GM19023 (cell line): Measurements from ENCODE around the gene COL3A1.

Source experiments
- ATAC-seq: cut with Tn5 transposase; IDR thresholded peaks from one replicate; pipeline ENCODE4 v1.9.1; 2021; ENCODE audit warnings: mild to moderate bottlenecking, moderate library complexity; ENCODE audit not compliant: unreplicated experiment

Gene COL3A1

GRCh38 chr2:188974164-188974563 is at the start of gene COL3A1:
Gene COL3A1 (plus strand): TSS chr2:188974373. CDS start chr2:188974490, 117 bp downstream.
- ATAC-seq, result no peak

DNA sequence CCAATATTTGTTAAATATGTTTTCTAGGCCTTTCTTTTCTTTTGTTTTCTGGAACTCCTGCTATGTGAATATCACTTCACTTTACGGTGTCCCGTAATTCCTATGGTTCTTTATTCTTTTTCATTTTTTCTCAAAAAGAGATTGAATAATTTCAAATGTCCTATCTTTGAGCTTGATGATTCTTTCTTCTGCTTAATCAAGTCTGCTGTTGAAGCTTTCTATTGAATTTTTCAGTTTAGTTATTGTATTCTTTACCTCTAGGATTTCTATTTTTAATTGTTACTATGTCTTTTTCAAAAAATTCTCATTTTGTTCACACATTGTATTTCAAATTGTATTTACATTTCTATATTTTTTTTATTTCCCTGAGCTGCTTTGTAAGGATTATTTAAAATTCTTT is 45.5 kb upstream of the COL3A1 start:
- ATAC-seq, result no peak

DNA sequence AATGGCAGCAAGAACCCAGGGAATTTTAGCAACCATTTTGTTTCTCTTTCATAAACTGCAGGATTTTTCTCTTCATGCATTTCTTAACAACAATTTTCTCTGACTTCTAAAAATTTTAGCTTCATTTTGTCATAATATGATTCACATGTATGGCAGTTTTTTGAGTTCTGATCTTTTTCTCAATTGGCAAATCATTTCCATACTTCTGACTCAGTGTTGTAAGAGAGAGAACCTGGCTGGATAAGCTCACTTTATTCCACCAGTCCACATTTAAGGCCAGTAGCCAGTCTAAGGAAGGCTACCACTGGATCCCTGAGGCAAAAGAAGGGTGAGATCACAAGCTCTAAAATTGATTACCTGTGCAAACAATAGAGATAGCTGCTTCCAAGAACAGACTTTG is 42.8 kb upstream of the COL3A1 start:
- ATAC-seq, result no peak

DNA sequence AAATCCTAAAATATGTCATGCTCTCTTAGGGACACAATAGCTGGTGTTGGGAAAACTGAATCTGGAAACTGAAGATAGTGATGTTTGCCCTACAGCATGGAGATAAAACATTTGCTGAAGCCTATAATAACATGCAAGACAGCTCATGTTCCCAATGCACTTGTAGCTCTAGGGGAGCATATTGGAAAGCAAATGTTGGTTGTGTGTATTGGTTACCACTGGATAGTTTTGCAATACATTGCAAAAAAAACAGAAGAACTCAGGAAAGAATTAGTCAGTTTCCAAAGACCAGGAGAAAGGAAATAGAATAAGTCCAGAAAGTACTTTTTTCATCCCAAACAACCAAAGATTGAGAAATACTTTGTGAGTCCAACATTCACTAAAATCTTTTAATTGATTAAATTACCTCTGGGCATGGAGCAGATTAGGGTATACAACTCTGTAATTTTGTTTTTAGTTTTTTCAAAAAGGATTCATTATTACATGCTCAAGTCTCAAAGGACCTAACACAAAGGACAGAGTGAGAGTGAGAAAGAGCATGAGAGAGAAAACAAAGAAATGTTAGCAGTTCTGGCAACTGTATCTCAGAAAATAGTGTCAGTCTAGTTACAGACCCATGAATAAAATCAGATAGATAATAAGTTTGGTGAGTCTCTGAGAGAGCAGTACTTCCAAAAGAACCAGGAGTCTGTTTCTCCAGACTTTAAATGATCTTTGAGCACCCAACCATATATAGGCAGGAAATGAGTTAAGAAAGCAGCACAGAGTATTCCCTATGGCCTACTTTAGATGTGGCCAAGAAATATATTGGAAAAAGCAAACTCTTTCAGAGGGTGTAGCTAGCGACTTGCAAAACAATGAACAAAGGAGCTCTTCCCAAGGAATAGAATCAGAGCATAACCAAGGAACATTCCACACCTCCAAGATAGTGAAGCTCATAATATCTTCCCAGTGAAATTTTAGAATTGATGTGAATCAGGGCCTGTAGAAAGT is 36.6 kb upstream of the COL3A1 start:
- ATAC-seq, result no peak

DNA sequence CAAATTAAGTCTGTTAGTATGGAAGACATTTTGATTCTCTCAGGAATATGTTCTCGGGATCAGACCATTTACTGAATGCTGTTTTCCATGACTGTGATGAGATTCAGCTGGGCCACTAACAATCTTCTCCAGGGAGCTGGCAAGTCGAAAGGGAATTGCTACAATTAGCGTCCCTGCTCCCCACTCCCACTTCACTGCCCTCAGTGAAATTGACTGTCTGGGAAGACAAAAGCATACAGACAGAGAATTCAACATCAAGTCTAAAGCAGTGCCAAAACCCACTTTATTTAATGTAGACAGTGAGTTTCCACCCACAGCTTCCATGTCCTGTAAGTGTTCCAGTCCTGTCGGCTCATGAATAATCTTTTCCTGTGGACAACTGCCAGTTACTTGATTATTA is 34.0 kb upstream of the COL3A1 start:
- ATAC-seq, result no peak

DNA sequence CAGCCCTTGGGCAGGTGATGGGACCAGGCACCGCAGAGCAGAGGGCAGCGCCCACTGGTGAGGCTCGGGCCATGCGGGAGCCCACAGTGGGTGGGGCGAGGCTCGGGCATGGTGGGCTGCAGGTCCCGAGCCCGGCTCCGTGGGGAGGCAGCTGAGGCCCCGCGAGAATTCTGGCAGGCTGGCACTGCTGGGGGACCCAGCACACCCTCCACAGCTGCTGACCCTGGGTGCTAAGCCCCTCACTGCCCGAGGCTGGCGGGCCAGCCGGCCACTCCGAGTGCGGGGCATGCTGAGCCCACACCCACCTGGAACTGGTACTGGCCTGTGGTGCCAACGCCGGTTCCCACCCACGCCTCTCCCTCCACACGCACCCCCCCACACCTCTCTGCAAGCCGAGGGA is 29.7 kb upstream of the COL3A1 start:
- no peak for ATAC-seq

GRCh38 chr2:188949046-188949818 is 24.9 kb upstream of the COL3A1 start:
- no peak for ATAC-seq

GRCh38 chr2:188952901-188953300 is 21.3 kb upstream of the COL3A1 start:
- no peak for ATAC-seq

DNA sequence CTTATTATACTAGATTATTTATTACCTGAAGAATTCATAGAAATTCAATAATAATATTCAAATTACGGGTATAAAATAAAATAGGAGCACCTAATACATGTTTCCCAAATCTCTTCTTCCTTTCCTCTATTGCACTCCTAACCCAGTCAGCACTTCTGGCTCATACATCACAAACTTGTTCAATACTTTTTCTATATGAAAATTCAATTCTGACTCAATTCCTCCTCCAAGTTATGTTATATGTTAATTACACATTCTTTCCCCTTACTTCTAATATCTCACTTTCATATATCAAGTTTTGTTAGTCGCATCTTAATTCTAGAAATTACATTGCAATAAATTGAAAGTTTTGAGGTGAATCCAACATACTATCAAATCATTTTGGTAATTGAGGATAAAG is 17.9 kb upstream of the COL3A1 start:
- ATAC-seq, result no peak

DNA sequence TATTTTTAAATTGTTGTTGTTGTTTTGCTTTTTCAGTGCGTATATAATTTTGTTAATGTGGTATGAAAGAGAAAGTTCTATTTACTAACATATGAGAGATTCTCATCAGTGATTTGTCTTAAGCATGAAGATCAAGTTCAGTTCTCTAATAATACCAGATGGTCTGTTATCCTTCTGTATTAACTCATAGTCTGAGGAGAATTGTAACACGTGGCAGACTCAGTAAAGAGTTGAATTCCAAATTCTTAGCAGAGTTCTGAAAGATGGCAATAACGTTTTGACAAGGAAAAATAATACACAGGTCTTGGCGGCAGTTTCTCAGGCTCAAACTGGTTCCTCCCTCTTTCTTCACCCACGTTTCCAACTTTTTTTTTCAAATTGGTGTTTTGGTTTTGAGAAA is 17.2 kb upstream of the COL3A1 start:
- ATAC-seq, result no peak

DNA sequence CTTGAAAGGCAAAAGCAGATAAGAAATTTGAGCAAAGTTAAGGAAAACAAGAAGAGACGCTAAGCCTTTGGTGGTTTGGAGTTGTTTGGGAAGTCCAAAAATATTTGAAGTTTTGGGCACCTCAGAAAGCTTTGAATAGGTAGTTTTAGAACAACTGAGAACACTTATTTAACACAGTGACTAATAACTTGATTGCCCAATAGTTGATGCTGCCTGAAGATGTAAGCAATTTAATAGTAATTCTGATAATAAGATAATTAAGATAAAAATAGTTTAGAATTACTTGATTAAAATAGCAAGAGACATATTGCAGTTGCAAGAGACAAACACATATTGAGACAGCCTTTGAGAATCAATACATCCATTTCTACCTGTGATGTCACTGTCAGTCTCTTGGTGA is 16.5 kb upstream of the COL3A1 start:
- no peak for ATAC-seq

DNA sequence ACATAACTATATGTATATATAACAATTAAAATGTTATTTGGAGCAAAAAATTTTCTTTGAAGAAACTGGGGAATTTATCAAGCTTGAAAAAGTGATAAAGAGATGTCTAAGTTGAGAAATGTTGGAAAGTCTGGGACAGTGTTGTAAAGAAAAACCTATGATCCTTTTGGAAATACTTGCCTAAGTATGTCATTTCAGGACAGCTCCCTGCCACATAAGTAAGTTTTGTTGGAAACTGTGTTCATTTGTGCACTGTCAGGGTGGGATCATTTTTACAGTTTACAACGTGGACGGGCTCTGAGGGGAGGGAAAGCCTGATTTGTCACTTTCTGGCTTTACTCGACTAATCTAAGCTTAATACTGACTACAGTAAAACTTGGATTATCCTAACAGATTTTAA is 10.4 kb upstream of the COL3A1 start:
- no peak for ATAC-seq

- ATAC-seq, result no peak
Measured at GRCh38 chr2:188964976-188965546, 9.1 kb upstream of the COL3A1 start.

- ATAC-seq, result no peak
Measured at GRCh38 chr2:188965563-188965962, 8.6 kb upstream of the COL3A1 start.

DNA sequence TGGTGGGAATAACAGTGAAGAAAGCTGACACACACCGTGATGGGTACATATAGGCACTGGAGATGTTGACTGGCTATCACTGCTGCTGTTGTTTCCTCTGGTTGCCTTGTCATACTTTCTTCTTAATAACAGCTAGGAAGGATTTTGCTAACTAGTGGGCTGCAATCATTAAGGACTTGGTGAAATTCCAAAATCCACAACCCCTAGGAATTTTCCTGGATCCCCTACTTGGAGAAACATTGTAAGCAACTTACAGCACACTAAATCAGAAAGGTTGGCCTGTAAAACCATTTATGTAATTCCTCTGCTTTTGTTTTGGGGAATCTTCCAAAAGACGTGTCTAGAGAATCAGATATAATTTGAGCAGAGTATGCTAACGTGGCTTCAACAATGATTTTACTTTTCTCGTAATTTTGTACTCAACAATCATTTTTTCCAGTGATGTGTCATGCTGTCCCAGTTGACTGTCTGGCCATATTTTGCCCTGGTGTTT is 8.0 kb upstream of the COL3A1 start:
- ATAC-seq, result no peak

DNA sequence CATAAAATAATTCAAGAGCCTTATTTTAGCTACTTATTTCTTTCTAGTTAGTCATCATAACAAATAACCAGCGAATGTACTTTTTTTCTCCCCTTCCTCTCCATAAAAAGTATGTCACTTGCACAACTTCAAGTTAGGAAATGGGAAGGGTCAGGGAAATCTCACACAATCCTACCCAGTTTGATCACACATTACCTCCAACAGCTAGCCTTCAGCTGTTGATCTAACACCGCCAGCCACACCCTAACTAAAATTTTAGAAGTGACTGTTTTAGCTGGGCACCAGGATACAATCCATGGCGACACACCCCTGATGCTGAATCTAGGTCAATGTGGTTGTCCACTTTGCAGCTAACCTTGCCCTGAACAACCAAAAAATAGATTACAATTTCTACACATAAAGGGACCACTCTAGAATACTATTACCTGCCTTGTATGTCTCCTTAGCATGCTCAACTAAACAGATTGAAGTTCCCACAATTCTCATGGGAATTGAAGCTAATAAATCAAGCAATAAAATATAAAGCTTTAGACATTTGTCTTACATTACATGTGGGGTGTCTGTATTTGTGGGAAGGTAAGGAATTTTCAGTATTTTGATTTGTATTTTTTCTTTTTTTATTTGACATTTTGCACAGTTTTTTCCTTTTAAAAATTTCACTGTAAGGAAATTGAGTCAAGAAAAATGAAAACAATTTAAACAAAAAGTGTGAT is 7.3 kb upstream of the COL3A1 start:
- ATAC-seq, result no peak

GRCh38 chr2:188969236-188969635 is 4.9 kb upstream of the COL3A1 start:
- no peak for ATAC-seq

- no peak for ATAC-seq
Measured at GRCh38 chr2:188969651-188970050, 4.5 kb upstream of the COL3A1 start.

DNA sequence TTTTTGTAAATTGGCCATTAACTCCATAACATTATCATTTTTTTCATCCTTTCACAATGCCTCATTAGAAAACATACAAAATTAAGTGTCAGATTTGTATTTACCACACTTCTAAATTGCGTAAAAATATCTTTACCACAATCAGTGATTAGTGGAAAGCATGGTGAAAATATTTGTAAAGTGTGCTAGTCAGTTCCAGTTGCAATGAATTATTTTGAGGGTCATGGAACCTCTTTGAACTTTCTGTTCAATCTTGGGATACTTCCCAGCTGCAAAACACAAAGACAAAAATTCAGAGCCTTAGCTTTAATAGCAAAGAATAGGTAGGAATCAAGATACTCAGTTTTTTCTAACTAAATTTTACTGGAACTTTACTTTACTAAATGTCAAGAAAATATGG is 4.0 kb upstream of the COL3A1 start:
- ATAC-seq, result no peak

DNA sequence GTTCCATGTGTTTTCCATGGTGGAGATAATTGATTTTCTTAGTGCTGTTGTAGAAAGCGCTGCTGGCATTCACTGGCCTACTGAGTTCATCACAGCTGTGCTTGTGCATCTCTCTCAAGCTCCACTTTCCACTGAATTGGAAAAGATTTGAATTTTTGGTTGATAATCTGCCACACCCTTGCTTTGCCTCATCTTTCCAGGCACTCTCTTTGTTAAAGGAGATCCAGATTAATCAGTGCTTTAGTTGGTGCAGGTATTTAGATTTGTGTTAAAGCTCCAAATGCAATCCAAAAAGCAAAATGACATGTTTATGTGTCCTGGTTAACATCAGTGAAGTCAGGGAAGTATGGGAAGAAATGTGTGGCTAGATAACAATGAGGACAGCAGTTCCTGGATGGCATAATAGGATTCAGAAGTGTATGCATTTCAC is 2.7 kb upstream of the COL3A1 start:
- no peak for ATAC-seq

DNA sequence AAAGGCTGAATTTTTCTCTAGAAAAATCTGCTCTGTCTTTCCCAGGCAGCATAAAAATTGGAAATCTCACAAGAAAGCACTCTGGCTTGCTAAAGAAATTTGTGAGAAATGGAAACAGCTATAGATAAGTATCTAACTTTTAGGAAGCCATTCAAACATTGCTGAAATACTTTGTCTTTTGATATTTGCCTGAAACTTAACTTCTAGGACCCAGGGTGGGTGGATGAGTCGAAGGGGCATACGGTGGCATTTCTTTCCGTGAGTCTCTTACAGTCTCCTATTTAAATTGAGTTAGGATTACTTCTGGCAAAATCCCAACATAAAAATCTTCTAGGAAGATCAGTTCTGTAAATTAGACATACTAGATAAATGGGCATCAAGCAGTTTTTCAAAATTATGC is 532 bp upstream of the COL3A1 start:
- ATAC-seq, result no peak
